HEK293T (cell line): Measurements from ENCODE around the gene IMPACT.

Source experiments
- ELF4 ChIP-seq: fragments of 450-650 bp; IDR thresholded peaks from 2 replicates; pipeline ENCODE4 v1.6.1; 2017; ENCODE audit warnings: antibody characterized with exemption
- HDGF ChIP-seq: fragments of 450-650 bp; IDR thresholded peaks from 2 replicates; pipeline ENCODE4 v1.6.1; 2017; ENCODE audit warnings: antibody characterized with exemption, borderline replicate concordance
- L3MBTL2 ChIP-seq: fragments of 450-650 bp; conservative IDR thresholded peaks from 2 replicates; pipeline ENCODE4 v1.6.1; 2016; ENCODE audit warnings: mild to moderate bottlenecking
- NFRKB ChIP-seq: fragments of 450-650 bp; IDR thresholded peaks from 2 replicates; pipeline ENCODE4 v1.6.1; 2016; ENCODE audit warnings: mild to moderate bottlenecking, moderate library complexity
- SP1 ChIP-seq: fragments of 450-650 bp; IDR thresholded peaks from 2 replicates; pipeline ENCODE4 v1.6.1; 2017
- ZNF384 ChIP-seq: fragments of 450-650 bp; IDR thresholded peaks from 2 replicates; pipeline ENCODE4 v1.6.1; 2016

GRCh38 chr18:24436939-24437338, 10.5 kb downstream of the IMPACT start:
- TF ChIP-seq NFRKB: no peak
- no peak for TF ChIP-seq ZNF384
- no peak for TF ChIP-seq SP1
- no peak for TF ChIP-seq HDGF
- TF ChIP-seq L3MBTL2: no peak
- TF ChIP-seq ELF4: no peak
